Endometrial microvascular endothelial cells (primary cell): ENCODE measurements around the gene ADCY9. TPM values are rescaled to one million over a fixed set of nuclear protein-coding genes. Genes with fewer than 3 reads are reported as not detected.

ENCODE experiments used
- in situ Hi-C: cut with HindIII; loops from 2 replicates; pipeline ENCODE4 v1.10.0; 2017; ENCODE audit warnings: low sequenced_read_pairs, low pct_unique_long_range_greater_than_20kb; ENCODE audit errors: inconsistent ontology term
- total RNA-seq: library from RNA; depleted of rRNA; stranded (reverse); fragments of >200 nt; gene quantifications from one replicate; pipeline ENCODE4 v1.2.3, GENCODE V29; 2015; ENCODE audit errors: inconsistent ontology term

Gene ADCY9
- total RNA-seq, 1 donor from 2014 or later, result 24.2 TPM

GRCh38 chr16:3920206-3920605 lies 196.0 kb downstream of the ADCY9 start:
- in situ Hi-C loops, result no loop called here

- in situ Hi-C loops, result no loop called here
Measured at GRCh38 chr16:3919413-3919812, 196.8 kb downstream of the ADCY9 start.

- in situ Hi-C loops, result no loop called here
Measured at GRCh38 chr16:3915426-3916260, 200.6 kb downstream of the ADCY9 start.

GRCh38 chr16:3912897-3913296 lies 203.3 kb downstream of the ADCY9 start:
- in situ Hi-C loops, result no loop called here

Other genes with a start within 250 kb of the ADCY9 start
- gene CREBBP, start 235.7 kb downstream of the ADCY9 start, total RNA-seq, result 12.5 TPM
- not detected for gene SRL, start 125.6 kb upstream of the ADCY9 start, total RNA-seq
- gene TFAP4, start 156.6 kb upstream of the ADCY9 start, total RNA-seq, result 2.9 TPM
- 2.8 TPM for gene GLIS2, start 199.6 kb upstream of the ADCY9 start, total RNA-seq
- gene PAM16, start 234.9 kb upstream of the ADCY9 start, total RNA-seq, result 39.7 TPM